Activated T-helper 1 cell treated with anti-CD3 and anti-CD28 coated beads, Interleukin-12 subunit alpha, Interleukin-12 subunit beta, Interleukin-2, Interleukin-4 antibody, amounts not matched to agents 30 ng/mL and 10 ng/mL and 1 ng/mL, durations not matched to agents 14 hours and 24 hours and 36 hours (primary cell): Measurements from ENCODE around the gene FARP1. TPM values are rescaled to one million over a fixed set of nuclear protein-coding genes. Genes with fewer than 3 reads are reported as not detected.
"Not testable (repeated sequence)": the region's sequence is repeated elsewhere in the genome, so short reads cannot be mapped to it uniquely, and the experiment has no call there.

Experiments used
- DNase-seq: peaks from one replicate; pipeline ENCODE4 v3.0.0; 2021; ENCODE audit warnings: low spot score
- H3K27ac Mint-ChIP-seq: one replicate; pipeline ENCODE4 v1.8.0; 2021; ENCODE audit warnings: mild to moderate bottlenecking, mixed read lengths
- H3K27me3 Mint-ChIP-seq: one replicate; pipeline ENCODE4 v1.8.0; 2022; ENCODE audit warnings: mild to moderate bottlenecking, moderate library complexity, mixed read lengths; ENCODE audit not compliant: insufficient read depth
- H3K36me3 Mint-ChIP-seq: one replicate; pipeline ENCODE4 v1.8.0; 2021; ENCODE audit warnings: low read depth, mixed read lengths
- H3K4me1 Mint-ChIP-seq: one replicate; pipeline ENCODE4 v1.8.0; 2021; ENCODE audit warnings: low read depth, mixed read lengths
- H3K4me3 Mint-ChIP-seq: one replicate; pipeline ENCODE4 v1.8.0; 2021; ENCODE audit warnings: mild to moderate bottlenecking, moderate library complexity, mixed read lengths
- H3K9me3 Mint-ChIP-seq: one replicate; pipeline ENCODE4 v1.8.0; 2021; ENCODE audit warnings: mixed read lengths
- intact Hi-C: fragments of 100-400 bp; cut with micrococcal nuclease; formaldehyde crosslinking; loops from one replicate; pipeline ENCODE4 v1.15.1; 2024
- total RNA-seq: library from RNA; stranded (reverse); gene quantifications from 2 replicates; pipeline ENCODE4 v1.2.3, GENCODE V29; 2022

Gene FARP1
- total RNA-seq, 1 donor from 2014 or later: 0.34 TPM

GRCh38 chr13:98405690-98406344, 262.9 kb downstream of the FARP1 start:
- Mint-ChIP-seq H3K9me3 (no peaks in the 10 kb centered on the region), H3K4me1 (no peaks in the 10 kb centered on the region), H3K27me3 (no peaks in the 10 kb centered on the region), H3K27ac (no peak overlapping the region), H3K36me3 (no peaks in the 10 kb centered on the region), H3K4me3 (no peak overlapping the region)
- DNase-seq: no peak
- intact Hi-C loops: no loop called here

GRCh38 chr13:98406427-98406826, 263.5 kb downstream of the FARP1 start:
- no peaks in the 10 kb centered on the region for H3K9me3 Mint-ChIP-seq
- H3K36me3 Mint-ChIP-seq: no peaks in the 10 kb centered on the region
- H3K4me1 Mint-ChIP-seq: peaks cover under 1% of the 10 kb centered on the region
- intact Hi-C loops: no loop called here
- no peaks in the 10 kb centered on the region for H3K27me3 Mint-ChIP-seq
- no peak overlapping the region for H3K27ac Mint-ChIP-seq
- no peak overlapping the region for H3K4me3 Mint-ChIP-seq
- no peak for DNase-seq

- H3K27me3 Mint-ChIP-seq: peaks cover 5% of the 10 kb centered on the region
- DNase-seq: no peak
- intact Hi-C loops: no loop called here
- H3K4me3 Mint-ChIP-seq: no peak overlapping the region
- H3K27ac Mint-ChIP-seq: no peak overlapping the region
- no peaks in the 10 kb centered on the region for H3K9me3 Mint-ChIP-seq
- no peaks in the 10 kb centered on the region for H3K36me3 Mint-ChIP-seq
- peaks cover 6% of the 10 kb centered on the region for H3K4me1 Mint-ChIP-seq
Observed at GRCh38 chr13:98406971-98407370, 264.1 kb downstream of the FARP1 start.

GRCh38 chr13:98407575-98407974, 264.7 kb downstream of the FARP1 start:
- peaks cover 7% of the 10 kb centered on the region for H3K27me3 Mint-ChIP-seq
- H3K36me3 Mint-ChIP-seq: no peaks in the 10 kb centered on the region
- H3K9me3 Mint-ChIP-seq: no peaks in the 10 kb centered on the region
- DNase-seq: no peak
- no peak overlapping the region for H3K27ac Mint-ChIP-seq
- H3K4me3 Mint-ChIP-seq: no peak overlapping the region
- intact Hi-C loops: no loop called here
- peaks cover 12% of the 10 kb centered on the region for H3K4me1 Mint-ChIP-seq

- Mint-ChIP-seq H3K4me1 (peaks cover 12% of the 10 kb centered on the region), H3K27ac (no peak overlapping the region), H3K27me3 (peaks cover 7% of the 10 kb centered on the region), H3K4me3 (no peak overlapping the region), H3K36me3 (no peaks in the 10 kb centered on the region), H3K9me3 (no peaks in the 10 kb centered on the region)
- no peak for DNase-seq
- intact Hi-C loops: no loop called here
Observed at GRCh38 chr13:98409281-98409680, 266.4 kb downstream of the FARP1 start.

- Mint-ChIP-seq H3K4me1 (peaks cover 12% of the 10 kb centered on the region), H3K36me3 (no peaks in the 10 kb centered on the region), H3K27me3 (peaks cover 7% of the 10 kb centered on the region), H3K4me3 (no peak overlapping the region), H3K9me3 (no peaks in the 10 kb centered on the region), H3K27ac (no peak overlapping the region)
- intact Hi-C loops: no loop called here
- no peak for DNase-seq
Observed at GRCh38 chr13:98410612-98411011, 267.7 kb downstream of the FARP1 start.

- H3K36me3 Mint-ChIP-seq: no peaks in the 10 kb centered on the region
- H3K4me3 Mint-ChIP-seq: no peak overlapping the region
- no peak overlapping the region for H3K27ac Mint-ChIP-seq
- H3K4me1 Mint-ChIP-seq: peaks cover 12% of the 10 kb centered on the region
- intact Hi-C loops: no loop called here
- no peak for DNase-seq
- H3K9me3 Mint-ChIP-seq: no peaks in the 10 kb centered on the region
- H3K27me3 Mint-ChIP-seq: peaks cover 7% of the 10 kb centered on the region
Observed at GRCh38 chr13:98411013-98411412, 268.1 kb downstream of the FARP1 start.

- Mint-ChIP-seq H3K4me3 (peak overlapping the region; percentile 57), H3K36me3 (no peaks in the 10 kb centered on the region), H3K4me1 (peaks cover 12% of the 10 kb centered on the region), H3K27ac (no peak overlapping the region), H3K9me3 (no peaks in the 10 kb centered on the region), H3K27me3 (peaks cover 7% of the 10 kb centered on the region)
- DNase-seq: no peak
- intact Hi-C loops: no loop called here
Observed at GRCh38 chr13:98411617-98412265, 268.8 kb downstream of the FARP1 start.

GRCh38 chr13:98413278-98413677, 270.4 kb downstream of the FARP1 start:
- H3K4me3 Mint-ChIP-seq, H3K27ac Mint-ChIP-seq, H3K27me3 Mint-ChIP-seq, DNase-seq, H3K9me3 Mint-ChIP-seq, intact Hi-C loops, H3K36me3 Mint-ChIP-seq: not testable (repeated sequence)
- peaks cover 12% of the 10 kb centered on the region for H3K4me1 Mint-ChIP-seq

GRCh38 chr13:98413796-98414195, 270.9 kb downstream of the FARP1 start:
- Mint-ChIP-seq H3K27me3 (peaks cover 7% of the 10 kb centered on the region), H3K4me1 (peaks cover 12% of the 10 kb centered on the region), H3K4me3 (no peak overlapping the region), H3K27ac (no peak overlapping the region), H3K36me3 (no peaks in the 10 kb centered on the region), H3K9me3 (no peaks in the 10 kb centered on the region)
- DNase-seq: no peak
- intact Hi-C loops: no loop called here

GRCh38 chr13:98415326-98416070, 272.6 kb downstream of the FARP1 start:
- H3K4me3 Mint-ChIP-seq: no peak overlapping the region
- intact Hi-C loops: no loop called here
- no peaks in the 10 kb centered on the region for H3K9me3 Mint-ChIP-seq
- peaks cover 12% of the 10 kb centered on the region for H3K4me1 Mint-ChIP-seq
- no peak for DNase-seq
- H3K36me3 Mint-ChIP-seq: no peaks in the 10 kb centered on the region
- peaks cover 7% of the 10 kb centered on the region for H3K27me3 Mint-ChIP-seq
- H3K27ac Mint-ChIP-seq: no peak overlapping the region

- no peak for DNase-seq
- Mint-ChIP-seq H3K9me3 (no peaks in the 10 kb centered on the region), H3K27me3 (peaks cover 7% of the 10 kb centered on the region), H3K4me3 (no peak overlapping the region), H3K27ac (no peak overlapping the region), H3K4me1 (peaks cover 11% of the 10 kb centered on the region), H3K36me3 (no peaks in the 10 kb centered on the region)
- intact Hi-C loops: no loop called here
Observed at GRCh38 chr13:98416408-98416807, 273.5 kb downstream of the FARP1 start.

- intact Hi-C loops: no loop called here
Observed at GRCh38 chr13:98419786-98420553, 277.1 kb downstream of the FARP1 start.

More at GRCh38 chr13:98419786-98420553, 277.1 kb downstream of the FARP1 start:
- Mint-ChIP-seq H3K4me1 (no peaks in the 10 kb centered on the region), H3K27me3 (peaks cover 2% of the 10 kb centered on the region), H3K27ac (no peak overlapping the region), H3K9me3 (no peaks in the 10 kb centered on the region), H3K36me3 (no peaks in the 10 kb centered on the region), H3K4me3 (no peak overlapping the region)
- DNase-seq: no peak
